Superior temporal gyrus (tissue), 1 donor: ENCODE measurements around the gene ETFA.

Experiments
- DNase-seq: peaks from one replicate; pipeline ENCODE4 v3.0.0-alpha.2; 2016; ENCODE audit errors: extremely low spot score

ETFA gene

DNA sequence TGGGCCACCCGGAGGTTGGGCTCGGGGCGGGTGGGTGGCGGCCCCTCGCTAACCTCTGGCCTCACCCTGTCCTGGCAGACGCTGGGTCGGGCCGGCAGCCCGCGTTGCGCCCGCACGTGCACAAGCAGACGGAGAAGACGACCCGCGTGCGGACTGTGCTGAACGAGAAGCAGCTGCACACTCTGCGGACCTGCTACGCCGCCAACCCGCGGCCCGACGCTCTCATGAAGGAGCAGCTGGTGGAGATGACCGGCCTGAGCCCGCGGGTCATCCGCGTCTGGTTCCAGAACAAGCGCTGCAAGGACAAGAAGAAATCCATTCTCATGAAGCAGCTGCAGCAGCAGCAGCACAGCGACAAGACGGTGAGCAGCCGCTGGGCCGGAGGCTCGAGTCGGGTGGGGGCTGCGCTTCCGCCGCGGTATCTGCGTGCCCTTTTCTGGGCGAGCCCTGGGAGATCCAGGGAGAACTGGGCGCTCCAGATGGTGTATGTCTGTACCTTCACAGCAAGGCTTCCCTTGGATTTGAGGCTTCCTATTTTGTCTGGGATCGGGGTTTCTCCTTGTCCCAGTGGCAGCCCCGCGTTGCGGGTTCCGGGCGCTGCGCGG is 29.0 kb upstream of the ETFA start:
- DNase-seq, result no peak

DNA sequence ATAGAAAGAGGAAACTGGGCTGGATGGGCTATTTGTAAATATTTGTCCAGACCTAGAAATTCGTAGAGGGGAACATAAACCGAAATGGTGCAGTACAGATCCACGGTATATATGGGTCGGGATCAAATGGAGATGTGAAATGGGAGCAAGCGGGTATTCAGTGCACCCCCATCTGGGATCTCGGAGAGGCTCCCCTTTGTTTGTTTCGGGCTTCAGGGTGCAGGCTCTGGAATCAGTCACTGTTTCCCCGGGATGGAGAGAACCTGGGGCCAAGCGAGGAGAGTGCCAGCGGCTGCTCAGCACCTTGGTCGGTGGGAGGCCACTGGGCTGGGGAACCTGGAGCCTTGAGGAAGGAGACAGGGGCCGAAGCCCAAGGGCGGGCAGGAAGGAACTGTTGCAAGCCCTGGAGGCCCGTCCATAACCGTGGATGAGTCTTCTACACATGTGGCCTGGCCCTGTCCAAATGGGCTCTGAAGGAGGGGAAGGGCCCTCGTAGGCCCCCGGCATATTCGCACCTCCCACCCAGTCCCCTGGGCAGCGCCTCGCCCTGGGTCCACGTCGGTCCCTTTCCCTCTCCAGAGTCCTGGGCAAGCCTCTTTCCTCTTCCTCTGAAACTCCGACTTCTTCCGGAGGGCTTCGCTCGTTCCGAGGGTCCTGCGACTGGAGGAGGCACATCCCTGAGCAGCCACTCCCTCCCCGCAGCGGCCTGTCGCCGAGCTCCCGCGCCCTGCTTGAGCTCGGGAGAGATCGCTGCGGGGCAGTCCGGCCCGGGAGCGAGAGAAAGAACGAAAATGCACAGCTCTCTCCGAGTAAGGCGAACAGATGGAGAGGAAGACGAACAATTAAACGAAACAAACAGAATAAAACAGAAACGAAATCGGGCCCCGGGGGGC is 28.3 kb upstream of the ETFA start:
- no peak for DNase-seq

DNA sequence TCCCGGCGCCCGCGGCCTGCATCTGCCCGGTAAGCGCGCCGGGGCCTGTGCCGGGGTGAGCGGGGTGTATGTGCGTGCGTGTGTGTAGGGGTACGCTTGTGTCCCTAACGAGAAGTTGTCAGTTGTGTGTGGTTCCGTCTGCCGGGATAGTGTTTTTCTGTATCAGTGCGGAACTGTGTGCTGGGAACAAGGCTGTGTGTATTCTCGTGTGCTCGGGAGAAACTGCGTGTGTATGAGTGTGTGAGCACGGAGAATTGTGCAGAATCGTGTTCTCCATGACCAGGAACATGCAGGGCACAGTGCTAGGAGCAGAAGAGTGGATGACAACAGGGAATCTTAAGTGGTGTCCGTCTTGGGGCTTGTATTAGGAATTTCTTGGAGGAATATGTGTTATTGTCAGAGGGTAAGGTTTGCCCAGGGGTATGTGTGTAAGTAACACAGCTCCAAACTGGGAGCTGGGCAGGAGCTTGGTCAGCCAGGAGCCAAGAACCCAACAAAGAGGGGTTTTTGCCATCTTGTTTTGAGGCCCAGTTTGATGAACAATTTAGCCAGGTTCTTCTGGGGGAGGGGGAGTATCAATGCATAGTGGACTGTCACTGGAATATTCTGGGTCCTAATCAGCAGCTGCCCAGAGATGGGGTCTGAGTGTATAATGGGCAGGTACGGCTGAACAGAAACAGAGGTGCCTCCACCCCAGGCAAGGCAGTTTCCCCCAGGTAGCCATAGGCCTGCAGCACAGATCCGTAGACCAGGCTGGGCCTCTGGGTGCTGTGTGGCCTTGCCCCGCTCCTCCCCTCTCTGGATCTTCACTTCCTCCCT is 27.4 kb upstream of the ETFA start:
- no peak for DNase-seq

DNA sequence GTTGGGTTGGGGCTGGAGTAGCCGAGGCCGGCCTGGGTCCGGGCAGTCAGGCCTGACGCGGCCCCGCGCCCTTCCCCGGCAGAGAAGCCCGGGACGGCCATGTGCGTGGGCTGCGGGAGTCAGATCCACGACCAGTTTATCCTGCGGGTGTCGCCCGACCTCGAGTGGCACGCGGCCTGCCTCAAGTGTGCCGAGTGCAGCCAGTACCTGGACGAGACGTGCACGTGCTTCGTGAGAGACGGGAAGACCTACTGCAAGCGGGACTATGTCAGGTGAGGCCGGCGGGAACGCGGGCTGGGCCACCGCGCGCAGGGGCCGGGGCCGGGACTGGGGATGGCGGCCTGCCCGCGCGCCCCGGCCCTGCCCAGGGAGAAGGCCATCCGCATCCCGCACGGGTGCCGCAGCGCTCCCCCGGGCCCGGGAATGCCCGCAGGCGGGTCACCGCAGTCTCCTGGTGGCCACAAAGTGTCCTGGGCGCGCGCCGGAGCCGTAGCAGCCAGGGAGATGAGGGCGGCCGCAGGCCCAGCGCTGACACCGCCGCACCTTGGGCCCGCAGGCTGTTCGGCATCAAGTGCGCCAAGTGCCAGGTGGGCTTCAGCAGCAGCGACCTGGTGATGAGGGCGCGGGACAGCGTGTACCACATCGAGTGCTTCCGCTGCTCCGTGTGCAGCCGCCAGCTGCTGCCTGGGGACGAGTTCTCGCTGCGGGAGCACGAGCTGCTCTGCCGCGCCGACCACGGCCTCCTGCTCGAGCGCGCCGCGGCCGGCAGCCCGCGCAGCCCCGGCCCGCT is 26.6 kb upstream of the ETFA start:
- DNase-seq, result no peak

DNA sequence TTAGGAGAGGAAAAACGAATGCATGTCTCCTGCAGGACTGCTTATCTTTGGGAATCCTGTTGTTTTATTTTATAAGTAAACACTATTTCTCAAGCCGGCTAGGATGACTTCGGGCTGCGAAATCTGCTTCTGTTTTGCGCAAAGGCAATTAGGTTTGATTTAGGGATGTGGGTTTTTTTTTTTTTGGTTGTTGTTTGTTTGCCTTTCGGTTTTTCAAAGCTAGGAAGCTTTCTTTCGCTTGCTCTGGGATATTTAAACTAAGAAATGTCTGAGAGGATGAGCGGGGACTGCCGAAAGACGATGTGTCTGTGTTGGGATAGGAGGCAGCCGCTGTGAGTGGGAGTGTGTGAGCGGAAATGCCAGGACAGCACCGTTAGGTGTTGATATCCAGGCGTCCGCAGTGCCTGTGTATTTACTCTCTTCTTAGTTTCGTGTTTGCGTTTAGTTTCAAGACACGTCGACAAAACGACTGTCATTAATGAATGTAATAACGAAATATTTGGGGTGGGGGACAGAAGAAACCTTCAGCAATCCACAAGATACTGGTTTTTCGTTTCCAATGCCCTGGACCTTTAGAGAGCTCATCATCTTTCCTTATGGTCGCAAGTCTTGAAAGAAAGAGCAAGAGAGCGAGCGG is 25.9 kb upstream of the ETFA start:
- DNase-seq, result no peak

DNA sequence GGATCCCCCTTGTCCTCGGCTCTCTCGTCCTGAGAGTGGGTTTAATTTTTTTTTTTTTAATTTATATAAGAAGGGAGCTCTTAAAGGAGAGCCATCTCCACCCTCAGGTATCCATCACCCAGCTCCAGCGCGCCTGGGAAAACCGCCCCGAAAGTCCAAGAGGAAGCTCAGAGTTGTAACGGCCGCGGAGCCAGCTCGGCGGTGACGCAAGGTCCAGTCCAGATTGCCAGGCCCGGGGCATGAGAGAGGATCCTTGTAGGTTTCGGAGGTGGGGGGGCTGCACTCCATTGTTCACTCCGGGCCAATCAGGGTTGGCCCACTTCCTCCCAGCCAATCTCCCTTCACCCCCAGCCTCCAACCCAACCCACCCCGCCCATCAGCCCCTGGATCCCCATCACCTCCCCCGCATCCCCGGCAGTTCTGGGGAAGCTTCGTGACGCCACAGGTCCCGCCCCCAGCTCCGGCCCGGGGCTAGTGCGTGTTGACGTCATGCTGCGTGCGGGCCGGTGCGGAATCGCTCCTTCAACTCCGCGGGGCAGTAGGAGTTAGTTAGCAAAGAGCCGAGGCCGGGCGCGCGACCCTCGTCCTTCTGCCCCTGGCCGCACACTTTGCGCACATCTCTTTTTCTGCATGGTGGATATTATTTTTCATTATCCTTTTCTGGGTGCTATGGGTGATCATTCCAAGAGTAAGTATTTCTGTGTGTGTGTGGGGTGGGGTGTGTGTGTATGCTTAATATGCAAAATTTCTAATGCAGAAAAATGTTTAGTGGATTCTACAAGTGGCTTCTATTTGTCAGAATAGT is 25.2 kb upstream of the ETFA start, which contains the start of gene ISL2:
Gene ISL2, plus strand, starts transcription at position 520 of the 805 bp plus-strand sequence. Its CDS starts 111 bp downstream, at position 631.
- DNase-seq, result peak; percentile 59

DNA sequence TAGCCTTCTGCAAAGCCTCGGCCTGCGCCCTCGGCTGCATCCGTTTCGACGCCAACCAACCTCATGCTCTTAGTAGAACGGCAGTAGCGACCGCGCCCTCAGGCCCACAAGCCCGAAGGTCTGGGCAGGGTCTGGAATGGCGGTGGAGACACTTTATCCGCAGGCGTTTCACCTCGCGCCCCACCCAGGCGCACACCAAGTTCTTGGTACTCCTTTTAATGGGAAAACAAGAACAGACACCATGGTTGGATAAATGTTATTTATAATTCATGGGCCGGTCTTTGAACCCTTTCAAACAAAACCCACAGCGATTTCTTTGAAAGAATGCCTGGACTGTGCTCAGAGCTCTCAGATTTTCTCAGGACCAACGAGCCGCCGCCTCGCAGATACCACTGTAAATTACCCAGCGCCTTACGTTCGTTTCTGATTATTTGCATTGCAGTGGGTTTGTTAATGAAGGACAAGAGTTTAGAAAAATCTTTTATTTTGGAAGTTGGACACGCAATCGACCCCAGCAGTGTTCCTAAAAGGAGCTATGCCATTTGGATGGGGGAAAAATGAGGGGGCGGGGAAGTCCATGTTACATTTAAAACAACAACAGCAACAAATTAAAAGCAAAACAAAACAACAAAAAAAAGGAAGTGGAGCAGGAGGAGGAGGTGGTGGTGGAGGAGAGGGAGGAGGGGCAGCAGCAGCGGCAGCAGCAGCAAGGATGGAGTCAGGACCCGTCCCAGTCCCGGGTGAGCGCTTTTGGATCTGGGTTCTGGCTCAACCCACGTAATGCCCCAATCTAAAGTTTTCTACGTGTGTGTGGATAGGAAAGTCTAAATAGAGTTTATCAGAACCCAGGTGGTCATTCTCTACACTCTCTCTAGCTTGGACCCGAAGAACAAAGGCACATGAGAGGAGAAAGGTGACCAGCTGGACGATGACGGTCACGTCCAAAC is 24.3 kb upstream of the ETFA start:
- no peak for DNase-seq

DNA sequence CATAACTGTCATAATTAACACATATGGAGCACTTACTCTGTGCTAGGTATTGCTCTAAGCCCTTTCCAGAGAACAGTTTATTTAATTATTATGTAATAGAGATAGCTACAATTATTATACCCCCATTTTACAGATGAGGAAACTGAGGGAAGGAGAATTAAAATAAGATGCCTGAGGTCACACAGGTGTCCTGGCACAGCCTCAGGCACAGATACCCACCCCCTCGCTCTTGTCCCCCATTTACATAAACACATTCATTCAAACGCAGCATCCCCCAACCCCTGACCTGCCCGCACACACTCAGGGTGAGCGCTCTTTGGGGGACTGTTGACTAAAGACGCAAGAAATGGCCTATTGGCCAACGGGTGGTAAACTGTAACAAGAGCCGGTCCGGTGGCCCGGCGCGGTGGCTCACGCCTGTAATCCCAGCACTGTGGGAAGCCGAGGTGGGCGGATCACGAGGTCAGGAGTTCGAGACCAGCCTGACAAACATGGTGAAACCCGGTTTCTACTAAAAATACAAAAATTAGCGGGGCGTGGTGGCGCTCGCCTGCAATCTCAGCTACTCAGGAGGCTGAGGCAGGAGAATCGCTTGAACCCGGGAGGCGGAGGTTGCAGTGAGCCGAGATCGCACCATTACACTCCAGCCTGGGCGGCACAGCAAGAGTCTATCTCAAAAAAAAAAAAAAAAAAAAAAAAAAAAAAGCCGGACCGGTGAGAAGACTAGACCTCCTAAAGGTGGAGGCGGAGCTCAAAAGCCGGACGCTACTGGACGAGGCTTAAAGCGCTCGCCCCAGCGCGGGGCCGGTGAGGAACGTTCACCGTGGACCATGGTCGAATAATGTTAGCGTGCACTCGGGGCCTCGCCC is 23.4 kb upstream of the ETFA start:
- DNase-seq, result no peak

DNA sequence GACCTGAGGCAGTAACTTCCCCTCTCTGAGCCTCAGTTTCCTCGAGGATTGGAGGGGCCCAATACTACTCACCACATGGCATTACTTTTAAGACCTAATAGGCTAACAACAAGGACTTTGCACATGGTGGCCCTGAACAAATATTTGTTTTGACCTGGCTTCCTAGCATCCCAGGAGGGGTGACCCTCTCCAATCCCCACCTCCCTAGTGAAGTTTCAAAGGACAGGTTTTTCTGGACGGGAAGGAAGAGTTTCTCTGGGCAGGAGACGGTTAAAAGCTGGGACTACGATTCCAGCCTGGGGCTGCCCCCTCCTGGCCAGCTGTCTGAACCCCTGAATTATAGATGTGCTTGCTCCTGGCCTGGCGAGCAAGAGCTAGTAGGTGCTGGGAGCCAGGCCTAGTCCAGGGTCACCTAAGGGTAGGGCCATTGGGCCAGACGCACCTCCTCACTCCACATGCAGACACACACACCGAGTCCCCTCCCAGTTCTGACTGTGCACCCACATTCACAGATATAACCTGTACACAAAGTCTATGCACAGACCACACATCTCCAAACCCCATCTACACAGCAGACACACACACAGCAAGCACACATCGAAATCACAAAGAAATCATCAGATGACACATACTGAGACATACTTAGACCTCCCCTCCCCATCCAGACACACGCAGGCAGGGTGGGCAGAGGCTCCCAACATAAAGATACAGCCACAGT is 22.6 kb upstream of the ETFA start:
- DNase-seq, result no peak

DNA sequence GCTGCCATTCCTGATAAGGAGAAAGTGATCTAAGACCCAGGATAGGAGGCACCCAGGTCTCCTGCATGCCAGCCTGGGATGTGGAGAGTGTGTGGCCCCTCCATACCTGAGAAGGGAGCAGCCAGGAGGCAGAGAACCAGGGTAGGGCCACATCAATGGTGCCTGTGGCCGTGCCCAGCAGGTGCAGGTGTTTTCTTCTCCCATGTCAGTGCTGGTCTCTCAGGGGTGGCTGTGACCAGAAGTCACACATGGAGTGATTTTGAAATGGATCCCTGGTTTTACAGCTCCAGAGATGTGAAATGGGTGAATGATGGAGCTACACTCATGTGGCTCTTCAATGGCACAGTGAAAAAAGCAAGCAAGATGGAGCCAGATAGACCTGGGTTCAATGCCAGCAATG is 22.0 kb upstream of the ETFA start:
- no peak for DNase-seq

DNA sequence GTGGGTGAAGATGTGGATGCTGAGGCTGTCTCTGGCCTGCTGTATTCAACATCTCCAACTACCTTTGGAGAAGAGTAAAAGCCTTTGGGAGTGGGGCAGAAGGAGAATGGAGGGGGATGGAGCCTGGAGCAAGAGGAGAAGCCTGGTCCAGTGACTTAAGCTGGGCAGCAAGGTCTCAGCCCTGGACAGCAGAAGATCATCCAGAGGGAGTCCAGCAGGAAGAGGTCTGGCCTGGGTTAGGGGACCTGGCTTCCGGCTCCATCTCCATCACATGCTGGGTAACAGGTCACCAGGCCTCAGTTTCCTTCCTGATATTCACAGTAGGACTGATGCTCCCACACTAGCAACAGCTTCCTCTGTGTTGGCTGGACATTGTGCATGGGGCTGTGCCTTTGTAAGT is 21.5 kb upstream of the ETFA start:
- no peak for DNase-seq

DNA sequence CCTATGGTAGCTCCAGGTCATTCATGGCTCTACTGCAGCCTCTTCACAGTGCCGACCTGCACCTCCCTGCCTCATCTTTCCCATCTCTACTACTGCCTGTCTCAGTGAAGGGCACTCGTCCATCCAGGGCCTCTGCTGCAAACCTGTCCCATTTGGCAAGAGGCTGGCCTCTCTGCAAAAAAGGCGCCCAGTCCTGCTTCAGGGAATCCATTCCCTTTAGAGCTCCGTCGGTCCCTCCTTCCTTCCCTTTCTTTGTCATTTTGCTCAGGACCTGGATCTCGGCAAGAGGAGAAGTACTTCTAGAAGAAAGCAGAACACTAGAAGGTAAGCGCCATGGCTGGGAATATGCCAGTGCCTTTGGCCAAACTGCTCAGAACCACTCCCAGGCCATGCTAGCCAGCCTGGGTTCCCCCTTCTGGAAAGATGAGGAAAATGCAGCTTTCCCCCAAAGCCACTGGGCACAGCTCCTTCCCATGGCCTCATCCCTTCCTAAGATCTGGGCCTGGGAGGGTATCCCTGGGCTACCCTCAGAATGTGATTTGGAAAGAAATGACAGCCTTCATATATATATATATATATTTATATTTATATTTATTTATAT is 18.9 kb upstream of the ETFA start:
- peak; percentile 39 for DNase-seq

DNA sequence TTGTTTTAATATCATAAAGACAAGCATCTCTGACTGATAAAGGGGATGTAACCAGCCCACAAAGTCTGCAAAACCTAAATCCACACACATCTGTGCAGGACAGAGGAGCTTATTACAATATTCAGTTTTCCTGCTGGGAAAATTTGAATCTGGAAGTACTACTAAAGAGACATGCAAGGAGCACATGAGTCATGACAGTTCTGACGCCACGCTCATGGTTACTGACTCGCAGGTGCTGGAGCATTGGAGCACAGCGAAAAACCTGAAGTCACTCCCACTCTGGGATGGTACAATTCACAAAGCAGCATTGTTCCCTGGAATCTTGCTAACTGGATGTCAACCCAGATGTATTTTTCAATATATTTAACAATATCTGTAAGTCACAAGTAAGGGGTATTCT is 17.7 kb upstream of the ETFA start:
- no peak for DNase-seq

DNA sequence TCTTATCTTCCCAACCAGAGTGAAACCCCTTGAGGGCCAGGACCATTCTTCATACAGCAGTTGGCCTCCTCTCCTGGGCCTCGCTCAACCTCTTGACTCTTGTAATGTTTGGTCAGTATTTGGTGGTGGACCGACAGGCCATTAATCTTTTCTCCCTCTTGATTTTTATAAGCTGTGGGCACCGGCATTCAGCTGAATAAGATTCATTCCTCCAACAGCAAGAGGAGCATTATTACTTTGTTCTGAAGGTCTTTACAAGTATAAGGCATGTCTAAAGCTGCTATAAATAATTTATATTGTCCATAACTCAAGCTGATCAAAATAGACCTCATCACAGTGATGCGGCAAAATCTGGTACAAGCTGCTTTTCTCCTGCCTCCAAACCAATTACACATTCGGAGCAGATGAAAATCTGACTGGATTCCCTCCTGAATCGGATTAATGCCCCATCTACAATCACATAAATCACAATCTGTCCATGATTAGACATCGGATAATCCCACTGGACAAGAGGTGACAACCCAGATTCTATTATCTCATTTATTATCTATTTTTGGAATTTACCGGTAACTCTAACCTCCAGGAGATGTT is 16.9 kb upstream of the ETFA start:
- no peak for DNase-seq

DNA sequence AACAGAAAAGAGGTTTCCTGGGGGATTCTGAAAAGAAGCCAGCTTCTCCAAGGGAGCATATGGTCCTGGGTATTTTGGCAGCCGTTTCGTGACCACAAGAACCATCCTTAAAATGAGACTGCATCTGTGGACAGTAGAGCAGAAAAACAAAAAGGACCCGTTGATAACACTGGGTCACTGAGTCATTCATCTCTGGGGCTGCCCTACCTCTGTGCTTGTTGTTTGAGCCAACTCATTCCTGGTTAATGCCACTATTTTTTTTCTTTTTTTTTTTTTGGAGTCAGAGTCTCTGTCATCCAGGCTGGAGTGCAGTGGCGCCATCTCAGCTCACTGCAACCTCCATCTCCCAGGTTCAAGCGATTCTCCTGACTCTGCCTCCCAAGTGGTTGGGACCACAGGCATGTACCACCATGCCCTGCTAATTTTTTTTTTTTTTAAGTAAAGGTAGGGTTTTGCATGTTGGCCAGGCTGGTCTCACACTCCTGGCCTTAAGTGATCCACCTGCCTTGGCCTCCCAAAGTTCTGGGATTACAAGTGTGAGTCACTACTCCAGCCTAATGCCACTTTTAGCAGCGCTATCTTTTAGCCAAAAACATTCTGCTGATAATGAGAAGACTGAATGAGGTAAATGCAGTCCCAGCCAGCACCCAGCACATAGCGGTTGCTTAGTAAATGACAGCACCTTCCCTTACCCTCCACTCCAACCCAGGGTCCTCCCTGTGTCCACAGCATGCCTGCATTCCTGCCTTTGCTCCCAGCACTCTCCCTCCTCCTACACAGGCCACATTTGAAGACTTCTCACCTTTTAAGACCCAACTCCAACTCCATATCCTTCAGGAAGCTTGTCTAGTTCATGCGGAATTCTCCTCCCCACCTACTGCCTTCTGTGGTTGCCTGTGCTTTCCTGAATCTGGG is 16.2 kb upstream of the ETFA start:
- no peak for DNase-seq

DNA sequence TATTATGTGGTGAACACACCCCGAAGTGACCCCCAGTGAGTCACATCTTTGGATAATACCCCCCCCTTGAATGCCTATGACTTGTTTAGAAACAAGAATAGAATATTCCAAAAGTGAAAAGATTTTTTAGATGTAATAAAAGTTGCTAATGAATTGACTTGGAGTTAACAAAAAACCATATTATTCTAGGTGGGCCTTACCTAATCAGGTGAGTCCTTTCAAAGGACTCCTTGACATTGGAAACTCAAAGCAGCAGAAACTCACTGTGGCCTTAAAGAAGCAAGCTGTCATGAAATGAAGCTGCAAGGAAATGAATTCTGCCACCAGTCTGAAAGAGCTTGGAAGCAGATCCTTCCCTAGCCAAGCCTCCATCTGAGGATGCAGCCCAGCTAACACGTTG is 14.4 kb upstream of the ETFA start:
- no peak for DNase-seq
